ENCODE measurements around the gene AGAP1.

AGAP1 gene

DNA sequence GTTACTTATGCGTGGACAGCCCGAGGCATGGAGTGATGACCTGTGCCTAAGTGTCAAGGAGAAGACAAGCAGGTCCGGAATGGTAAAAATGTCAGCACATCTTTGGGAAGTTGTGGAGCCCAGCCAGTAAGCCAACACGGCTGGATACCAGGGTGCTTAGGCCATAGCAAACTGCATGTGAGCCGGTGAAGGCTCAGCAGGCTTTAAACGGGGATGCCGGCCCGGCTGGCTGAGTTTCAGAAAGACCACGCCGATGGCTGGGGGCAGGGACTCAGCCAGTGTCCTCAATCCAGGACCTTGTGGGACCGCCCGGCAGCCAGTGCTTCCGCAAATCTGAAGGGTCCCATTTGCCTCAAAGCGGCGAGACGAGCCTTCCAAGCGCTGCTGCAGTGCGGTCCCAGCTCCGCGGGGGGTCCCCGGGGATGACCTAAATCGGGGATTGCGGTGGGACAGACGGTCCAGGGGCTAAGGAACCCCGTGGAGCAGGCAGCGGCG is 946 bp upstream of the AGAP1 start:
- no peak for DNase-seq

DNA sequence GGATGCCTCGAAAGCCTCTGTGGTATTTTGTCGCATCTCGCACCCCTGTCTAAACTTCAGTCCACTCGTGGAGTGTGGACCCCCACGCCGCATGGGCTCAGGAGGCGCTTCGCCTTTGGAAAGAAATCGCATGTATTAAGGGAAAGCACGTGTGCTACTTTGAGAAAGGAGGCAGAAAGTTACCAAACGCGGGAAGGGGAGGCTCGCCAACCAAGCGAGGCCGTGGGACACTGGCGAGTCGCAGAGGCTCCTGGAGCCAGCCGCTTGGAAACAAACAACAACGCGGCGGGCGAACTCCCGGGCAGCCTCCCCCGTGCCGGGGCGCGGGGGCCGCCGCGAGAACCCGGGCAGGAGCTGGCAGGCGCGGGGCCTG is 455 bp upstream of the AGAP1 start:
- no peak for DNase-seq

- no peak for DNase-seq
Measured at GRCh38 chr2:235494716-235495372, 1.0 kb downstream of the AGAP1 start.

GRCh38 chr2:235495373-235496238 is 1.8 kb downstream of the AGAP1 start:
- DNase-seq = no peak

- no peak for DNase-seq
Measured at GRCh38 chr2:235496239-235496621, 2.4 kb downstream of the AGAP1 start.

DNA sequence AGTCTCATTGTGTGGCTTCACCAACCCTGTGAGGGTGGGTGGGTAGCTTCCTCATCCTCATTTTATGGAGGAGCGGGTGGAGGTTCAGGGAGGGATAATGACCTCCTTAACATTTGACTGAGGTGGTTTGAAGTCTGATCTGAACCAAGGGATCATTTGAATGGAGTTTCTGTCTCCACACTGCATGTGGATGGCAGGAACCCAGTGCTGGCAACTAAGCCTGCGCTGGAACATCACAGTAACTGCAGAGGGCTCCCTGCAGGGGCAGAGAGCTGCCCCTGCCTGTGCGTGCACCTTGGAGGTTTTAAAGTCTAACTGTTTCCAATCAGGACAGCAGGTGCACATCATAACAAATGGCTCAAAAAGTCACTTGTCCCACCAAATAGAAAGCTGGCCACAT is 3.3 kb downstream of the AGAP1 start:
- no peak for DNase-seq

DNA sequence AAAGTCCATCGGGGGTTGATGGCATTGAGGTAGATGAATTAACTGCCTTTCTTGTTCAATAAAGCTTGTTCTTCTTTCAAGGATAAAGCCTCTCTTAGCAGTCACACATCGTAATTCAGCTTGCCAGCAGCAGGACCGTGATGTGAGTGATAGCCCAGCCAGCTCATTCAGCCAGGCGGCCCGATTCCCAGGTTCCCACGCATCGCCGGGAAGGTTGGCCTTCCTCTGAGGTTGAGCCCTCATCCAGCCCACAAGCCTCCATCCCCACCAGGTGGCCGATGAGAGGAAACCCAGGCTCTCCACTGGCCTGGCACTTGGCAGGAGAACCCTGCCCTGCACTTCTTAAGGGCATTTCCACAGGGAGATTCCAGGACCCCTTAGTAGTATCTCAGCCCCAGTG is 4.7 kb downstream of the AGAP1 start:
- no peak for DNase-seq

DNA sequence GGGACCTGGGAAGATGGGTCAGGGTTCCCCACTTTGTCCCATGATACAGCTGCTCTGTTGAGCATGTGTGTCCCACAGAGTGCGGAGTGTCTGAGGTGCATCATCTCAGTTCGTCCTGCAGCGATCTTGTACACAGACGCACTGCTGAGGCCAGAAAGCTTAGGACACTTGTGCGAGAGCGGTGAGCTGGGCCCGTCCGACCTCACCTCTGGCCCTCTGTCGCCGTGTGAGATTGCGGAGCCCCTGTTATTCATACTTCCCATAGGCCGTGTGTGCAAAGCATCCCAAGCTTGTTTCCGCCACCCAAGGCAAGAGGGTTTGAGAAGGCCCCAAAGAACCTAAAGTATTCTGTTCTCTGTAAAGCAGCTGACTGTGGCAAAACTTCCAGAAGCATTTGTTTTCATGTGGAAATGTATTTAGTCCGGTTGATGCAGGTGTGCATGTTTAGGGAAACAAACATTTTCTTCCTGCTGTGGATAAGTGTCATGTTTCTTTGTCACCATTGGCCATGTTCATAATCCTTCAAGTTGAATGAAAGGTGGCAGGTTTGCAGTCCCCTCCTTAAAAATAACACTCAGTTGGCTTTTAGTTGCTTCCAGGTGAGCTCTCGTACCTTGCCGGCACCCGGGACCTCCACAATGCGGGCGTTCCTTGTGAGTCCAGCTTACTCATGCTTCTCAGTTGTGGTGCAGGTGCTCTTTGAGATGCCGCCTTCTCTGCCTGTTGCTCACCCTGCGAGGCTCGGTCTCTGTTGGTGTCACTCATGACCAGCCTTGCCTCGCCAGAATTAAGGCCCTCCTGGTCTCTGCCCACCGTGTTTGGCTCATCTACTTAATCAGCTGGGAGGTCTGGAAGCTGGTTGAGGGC is 5.3 kb downstream of the AGAP1 start:
- DNase-seq = no peak

- no peak for DNase-seq
Measured at GRCh38 chr2:235500110-235500760, 6.4 kb downstream of the AGAP1 start.

DNA sequence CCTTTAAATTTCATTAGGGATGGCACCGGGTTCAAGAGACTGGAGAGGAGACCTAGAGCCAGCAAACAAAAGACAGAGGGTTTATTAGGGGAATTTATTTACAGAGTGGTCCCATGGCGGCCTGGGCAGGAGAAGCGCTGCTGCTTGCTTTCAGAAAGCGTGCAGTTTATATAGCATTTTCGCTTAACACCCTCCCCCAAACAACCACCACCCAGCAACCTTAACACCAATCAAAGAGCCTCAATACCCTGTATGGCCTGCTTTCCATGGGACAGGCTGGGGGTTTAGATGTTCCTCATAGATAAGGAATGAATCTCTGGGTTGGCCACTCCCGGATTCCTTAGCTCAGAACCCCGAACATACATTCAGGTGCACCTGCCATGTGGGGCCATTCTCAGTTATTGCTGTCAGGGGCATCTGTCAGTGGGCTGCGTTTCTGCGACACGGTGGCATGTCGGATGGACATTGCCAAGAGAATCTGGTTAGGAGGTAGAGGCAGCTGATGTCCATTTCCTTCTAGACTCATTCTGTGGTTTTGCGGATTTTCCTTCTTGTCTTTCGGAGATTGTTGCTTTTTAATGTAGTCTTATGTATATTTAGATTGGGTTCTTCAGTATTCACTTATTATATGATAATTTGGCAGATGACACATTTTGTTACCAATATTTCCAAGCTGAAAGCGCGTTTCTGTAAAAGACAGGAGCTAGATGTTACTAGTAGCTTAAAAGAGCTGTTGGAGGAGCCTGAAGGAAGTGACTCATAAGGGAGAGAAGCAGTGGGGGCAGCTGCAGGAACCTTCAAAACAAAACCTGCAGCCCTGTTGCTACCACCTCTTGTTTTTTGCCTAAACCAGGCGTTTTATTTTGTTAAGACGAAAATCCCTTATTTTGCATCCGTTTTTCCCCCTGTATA is 7.2 kb downstream of the AGAP1 start:
- DNase-seq = no peak

DNA sequence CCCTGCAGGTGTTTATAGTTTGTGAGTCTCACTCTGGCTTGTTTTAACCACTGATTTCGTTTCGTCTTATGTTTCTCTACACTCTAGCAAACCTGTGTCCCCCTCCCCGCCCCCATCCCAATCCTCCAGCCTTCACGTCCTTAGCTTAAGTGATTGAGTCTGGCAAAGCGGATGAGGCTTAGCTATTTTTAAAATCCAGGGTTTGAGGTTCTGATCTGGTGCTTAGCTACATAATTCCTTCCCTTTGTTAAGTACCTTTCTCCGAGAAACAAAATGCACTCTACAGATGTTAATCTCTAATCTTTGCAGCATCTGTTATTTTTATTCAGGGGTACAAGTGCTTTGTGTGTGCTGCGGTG is 7.8 kb downstream of the AGAP1 start:
- DNase-seq = no peak

DNA sequence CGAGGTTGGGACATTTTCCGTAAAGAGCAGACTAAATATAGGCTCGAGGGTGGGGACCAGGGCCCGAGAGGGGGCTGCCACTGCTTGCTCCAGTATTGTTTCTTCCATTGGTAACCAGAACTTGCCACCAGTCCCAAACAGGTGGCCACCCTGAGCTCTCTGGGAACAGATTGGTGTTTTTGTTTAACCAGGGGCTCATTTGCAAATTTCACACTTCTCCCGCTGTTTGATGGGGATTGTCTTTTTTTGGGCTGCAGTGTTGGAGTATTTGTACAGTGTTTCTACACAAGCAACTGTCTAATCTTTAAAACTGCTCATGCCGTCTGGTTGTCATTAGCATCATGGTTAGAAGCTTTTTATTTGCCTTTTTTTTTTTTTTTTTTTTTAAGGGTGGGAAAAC is 8.5 kb downstream of the AGAP1 start:
- no peak for DNase-seq

DNA sequence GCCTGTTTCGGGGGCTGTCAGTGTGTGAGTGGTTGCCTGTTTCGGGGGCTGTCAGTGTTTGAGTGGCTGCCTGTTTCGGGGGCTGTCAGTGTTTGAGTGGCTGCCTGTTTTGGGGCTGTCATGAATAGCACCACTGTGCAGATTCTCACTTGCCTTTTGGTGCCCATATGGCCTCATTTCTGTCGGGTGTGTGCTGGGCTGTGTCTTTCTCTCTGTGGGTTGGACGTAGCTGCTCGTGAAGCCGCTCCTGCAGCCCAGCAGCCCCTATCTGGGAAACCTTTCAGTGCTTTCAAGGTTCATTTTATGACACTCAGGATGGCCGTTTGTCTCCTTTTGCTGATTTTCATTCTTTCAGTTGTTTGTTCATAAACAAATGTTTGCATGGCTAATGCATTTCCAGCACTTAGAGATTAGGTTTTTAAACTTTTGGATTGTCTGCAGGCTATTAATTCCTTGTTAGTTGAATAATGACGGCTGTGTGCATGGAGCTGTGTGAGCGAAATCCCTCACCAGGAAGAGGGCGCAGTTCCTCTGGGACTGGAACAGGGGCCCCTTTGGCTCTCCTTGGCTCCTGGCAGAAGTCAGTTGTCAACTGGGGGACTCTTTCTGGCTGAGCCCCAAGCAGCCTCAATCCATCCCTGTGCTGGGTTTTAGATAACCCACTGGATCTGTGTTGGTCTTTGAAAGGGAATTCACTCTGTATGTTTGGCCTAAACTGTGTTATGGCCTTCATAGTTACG is 10.8 kb downstream of the AGAP1 start:
- no peak for DNase-seq

DNA sequence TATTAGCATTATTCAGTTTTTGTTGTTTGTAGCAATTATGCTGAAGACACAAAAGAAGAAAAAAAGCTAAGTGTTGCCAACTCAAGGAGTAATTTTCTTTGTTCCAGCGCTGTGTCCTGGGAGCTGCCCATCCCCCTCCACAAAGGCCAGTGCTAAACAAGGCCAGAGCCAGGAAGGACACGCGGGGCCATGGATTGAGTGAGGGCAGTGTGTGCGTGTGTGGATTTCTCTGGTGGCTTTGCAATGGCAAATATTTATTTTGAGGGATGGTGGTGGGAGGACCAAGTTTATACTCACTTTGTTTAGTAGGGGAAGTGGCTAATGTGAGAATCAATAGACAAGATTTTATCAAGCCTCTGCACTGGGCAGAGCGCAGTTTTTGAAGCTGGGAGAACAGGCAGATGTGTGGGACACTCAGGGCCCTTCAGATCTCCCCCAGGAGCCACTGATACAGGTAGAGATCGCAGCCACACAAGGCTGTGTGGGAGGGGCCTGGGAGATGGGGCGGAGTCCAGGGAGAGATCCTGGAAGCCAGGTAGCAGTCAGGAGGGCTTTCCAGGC is 11.4 kb downstream of the AGAP1 start:
- DNase-seq = no peak

GRCh38 chr2:235506291-235506996 is 12.6 kb downstream of the AGAP1 start:
- no peak for DNase-seq

DNA sequence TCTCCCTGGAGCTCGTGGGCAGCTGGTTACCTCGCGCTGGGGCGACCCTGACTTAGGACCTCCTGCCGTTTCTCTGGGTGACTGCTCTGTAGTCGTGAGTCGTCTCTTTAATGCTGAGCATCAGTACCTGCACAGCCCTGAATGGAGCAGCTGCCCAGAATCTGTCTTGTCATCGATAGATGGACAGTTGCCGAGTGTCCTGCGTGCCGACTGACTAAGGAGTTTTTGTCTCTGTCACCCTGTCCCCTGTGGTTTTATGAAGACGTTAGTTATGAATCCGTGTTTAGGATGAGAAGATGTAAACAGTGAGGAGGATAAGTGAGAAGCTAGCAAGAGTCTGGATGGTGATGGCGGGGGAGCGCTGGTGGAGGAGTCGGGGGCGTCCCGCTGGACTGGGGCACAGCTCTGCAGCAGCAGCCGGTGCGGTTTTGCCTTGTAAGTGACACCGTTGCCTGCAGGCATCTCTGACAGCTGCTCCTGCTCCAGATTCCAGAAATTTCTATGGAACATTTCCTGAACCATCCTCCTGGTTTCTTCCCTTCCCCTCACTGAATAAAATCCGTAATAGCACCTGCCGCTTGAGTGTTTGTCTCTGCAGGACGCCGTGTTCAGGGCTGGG is 13.3 kb downstream of the AGAP1 start:
- no peak for DNase-seq

- DNase-seq = no peak
Measured at GRCh38 chr2:235507928-235508327, 14.1 kb downstream of the AGAP1 start.

GRCh38 chr2:235508371-235509160 is 14.7 kb downstream of the AGAP1 start:
- no peak for DNase-seq

DNA sequence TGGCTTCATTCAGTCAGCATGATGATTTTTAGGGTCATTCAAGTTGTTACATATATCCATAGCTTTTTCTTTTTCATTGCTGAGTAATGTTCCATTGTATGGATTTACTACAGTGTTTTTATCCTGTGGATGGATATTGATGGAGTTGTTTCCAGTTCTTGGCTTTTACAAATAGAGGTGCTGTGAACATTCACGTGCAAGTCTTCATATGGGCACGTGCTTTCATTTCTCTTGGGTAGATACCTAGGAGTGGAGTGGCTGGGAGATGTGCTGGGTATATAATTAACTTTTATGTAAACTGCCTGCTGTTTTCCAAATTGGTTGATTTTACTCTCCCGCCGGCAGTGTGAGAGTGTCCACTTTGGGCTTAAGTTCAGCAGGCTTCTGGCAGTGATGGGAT is 16.5 kb downstream of the AGAP1 start:
- no peak for DNase-seq
